GM19043 (cell line): ENCODE data around the gene KRTAP9-4.
"Not testable (repeated sequence)": the region's sequence is repeated elsewhere in the genome, so short reads cannot be mapped to it uniquely, and the experiment has no call there.

ENCODE experiments used
- ATAC-seq: cut with Tn5 transposase; IDR thresholded peaks from one replicate; pipeline ENCODE4 v1.9.1; 2021; ENCODE audit warnings: low read depth; ENCODE audit not compliant: unreplicated experiment

The KRTAP9-4 gene

DNA sequence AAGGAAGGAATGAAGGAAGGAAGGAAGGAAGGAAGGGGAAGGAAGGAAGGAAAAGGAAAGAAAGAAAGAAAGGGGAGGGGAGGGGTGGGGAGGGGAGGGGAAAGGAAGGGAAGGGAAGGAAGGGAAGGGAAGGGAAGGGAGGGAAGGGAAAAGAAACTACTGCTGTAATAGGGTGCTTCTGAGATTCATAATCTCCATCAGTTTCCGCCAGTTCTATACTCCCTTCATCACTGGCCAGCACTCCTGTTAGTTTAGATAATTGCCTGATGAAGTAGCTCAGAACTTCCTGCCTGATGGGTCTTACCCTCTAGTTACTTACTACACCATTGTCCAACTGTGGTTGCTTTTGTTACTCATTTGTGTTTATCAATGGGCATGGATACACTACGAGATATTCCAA is 13.7 kb downstream of the KRTAP9-4 start:
- ATAC-seq: no peak

DNA sequence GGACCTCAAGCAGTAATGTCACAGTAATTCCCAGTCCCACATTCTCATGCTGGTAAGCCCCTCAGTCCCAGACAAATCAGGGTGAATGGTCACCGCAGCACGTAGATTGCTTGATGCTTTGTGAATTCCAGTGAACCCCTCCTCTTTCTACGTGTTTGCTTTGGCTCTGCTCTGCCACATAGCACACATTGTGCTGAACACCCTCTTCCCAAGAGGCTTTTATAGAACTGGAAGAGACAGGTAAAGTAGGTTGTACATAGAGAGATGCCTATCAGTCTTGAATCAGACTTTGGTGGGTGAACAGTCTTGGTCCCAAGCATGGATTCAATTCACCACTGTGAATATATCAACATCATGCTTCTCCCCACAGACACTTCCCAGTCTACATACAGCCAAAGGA is 15.1 kb downstream of the KRTAP9-4 start:
- ATAC-seq: no peak

DNA sequence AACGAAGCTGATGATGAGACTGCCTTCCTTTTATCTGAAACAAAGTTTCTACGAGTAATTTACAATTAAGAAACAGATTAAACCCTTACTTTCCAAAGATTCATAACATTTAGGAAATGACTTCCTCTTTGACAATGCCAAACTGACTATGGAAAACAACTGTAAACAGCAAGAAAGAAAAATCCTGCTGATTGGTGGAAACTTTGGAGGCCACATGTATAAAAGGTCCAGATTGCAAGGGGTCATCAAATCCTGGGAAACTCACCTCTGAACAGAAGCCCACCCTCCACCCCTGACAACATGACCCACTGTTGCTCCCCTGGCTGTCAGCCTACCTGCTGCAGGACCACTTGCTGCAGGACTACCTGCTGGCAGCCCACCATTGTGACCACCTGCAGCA is 15.6 kb downstream of the KRTAP9-4 start, which contains the start of gene KRTAP9-6:
Gene KRTAP9-6 (plus strand): TSS at position 301 of the 400 bp plus-strand sequence. CDS start 0 bp downstream, at position 301.
- ATAC-seq: no peak

DNA sequence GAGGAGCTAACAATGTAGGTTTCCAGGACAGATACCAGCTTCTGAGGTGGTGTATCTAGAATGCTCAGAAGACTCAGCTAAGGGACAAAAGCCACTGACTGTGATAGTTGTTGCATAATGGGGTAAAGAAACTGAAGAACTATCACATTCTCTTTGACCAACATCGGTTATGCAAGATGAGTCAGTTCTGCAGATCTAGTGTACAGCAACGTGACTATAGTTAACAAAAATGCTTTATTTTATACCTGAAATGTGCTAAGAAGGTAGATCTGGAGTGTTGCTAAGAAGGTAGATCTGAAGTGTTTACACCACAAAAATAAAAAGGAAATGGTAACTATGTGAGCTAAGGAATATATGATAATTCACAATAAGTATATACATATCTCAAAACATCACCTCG is 18.2 kb downstream of the KRTAP9-4 start:
- no peak for ATAC-seq

DNA sequence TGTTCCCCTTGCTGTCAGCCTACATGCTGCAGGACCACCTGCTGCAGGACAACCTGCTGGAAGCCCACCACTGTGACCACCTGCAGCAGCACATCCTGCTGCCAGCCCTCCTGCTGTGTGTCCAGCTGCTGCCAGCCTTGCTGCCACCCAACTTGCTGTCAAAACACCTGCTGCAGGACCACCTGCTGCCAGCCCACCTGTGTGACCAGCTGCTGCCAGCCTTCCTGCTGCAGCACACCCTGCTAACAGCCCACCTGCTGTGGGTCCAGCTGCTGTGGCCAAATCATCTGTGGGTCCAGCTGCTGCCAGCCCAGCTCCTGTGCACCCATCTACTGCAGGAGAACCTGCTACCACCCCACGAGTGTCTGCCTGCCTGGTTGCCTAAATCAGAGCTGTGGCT is 21.8 kb downstream of the KRTAP9-4 start:
- ATAC-seq: not testable (repeated sequence)

DNA sequence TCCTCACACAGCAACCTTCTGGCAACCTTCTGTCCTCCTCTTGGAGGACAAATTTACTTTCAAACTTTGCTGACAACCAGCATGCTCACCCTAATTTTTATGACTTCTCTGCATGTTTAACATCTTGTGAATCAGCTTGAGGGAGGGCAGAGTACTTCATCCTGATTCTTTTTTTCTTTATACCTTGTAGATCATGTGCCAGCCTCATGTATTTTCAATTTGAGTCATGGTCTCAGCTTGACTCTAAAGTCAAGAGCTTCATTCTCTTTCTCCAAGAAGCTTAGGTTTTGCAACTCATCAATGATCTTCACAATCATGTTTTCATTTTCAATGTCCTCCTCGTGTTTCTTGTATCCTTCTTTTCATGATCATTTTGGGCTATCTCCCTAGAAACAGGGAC is 22.4 kb downstream of the KRTAP9-4 start:
- ATAC-seq: no peak

DNA sequence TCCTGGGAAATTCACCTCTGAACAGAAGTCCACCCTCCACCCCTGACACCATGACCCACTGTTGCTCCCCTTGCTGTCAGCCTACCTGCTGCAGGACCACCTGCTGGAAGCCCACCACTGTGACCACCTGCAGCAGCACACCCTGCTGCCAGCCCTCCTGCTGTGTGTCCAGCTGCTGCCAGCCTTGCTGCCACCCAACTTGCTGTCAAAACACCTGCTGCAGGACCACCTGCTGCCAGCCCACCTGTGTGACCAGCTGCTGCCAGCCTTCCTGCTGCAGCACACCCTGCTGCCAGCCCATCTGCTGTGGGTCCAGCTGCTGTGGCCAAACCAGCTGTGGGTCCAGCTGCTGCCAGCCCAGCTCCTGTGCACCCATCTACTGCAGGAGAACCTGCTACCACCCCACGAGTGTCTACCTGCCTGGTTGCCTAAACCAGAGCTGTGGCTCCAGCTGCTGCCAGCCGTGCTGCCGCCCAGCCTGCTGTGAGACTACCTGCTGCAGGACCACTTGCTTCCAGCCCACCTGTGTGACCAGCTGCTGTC is 26.2 kb downstream of the KRTAP9-4 start, which contains the start of gene KRTAP9-7:
Gene KRTAP9-7 (plus strand): TSS at position 51 of the 543 bp plus-strand sequence. CDS start 0 bp downstream, at position 51.
- ATAC-seq: not testable (repeated sequence)

DNA sequence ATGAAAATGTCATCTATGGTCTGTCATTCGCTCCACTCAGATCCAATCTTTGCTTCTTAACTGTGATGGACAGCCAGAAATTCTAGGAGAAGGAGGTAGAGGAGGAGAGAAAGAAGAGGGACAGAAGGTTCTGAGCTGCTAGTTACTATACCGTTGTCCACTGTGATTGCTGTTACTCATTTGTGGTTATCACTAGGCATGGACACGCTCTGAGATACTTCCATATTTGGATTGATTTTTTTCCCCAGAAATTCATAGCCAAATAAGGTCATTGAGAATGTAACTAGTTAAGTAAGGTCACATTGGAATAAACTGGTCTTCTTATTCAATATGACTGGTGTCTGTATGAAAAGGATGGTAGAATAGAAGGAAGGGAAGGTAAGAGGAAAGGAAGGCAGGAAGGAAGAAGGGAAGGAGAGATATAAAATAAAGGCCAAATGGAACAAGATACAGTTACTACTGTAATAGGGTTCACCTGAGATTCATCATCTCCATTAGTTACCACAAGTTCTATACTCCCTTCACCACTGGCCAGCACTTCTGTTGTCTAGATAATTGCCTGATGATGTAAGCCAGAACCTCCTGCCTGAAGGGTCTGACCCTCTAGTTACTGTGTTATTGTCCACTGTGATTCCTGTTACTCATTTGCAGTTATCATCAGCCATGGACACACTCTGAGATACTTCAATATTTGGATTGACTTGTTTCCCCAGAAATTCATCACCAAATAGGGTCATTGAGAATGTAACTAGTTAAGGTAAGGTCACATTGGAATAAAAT is 28.9 kb downstream of the KRTAP9-4 start:
- no peak for ATAC-seq

DNA sequence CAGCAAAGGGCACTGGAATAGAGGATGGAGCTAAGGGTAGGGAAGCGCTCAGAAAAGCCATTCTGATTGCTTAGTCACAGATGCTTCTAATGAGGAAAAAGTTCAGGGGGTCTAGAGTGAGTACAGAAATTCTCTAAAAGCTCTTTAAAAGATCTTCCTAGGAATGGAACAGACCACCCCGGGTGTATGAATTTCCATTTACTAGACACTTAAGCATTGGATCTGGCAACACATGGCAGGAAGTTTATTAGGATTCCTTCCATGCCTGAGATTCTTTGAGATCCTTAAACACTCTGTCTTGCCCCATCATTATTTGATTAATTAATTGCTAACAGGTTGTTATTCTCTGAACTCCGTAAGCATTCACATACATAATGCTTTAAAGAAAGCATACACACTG is 34.6 kb downstream of the KRTAP9-4 start:
- ATAC-seq: no peak

DNA sequence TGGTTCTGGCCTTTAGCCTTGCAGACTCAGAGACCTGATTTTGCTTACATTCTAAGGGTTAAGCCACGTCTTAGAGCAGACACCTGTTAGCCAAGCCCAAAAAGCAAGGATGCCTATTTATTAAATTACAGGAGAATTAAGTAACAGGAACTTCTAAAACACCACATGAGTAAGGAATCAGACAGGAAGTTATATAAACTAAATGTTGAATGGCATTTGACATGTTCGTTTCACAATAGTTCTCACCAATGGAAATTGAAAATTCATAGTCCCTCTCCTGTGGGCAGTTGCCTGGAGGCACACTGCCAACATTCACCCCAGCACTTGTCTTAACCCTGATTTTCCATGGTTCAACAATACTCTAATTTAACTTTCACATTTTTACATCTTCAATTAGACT is 35.1 kb downstream of the KRTAP9-4 start:
- ATAC-seq: no peak

DNA sequence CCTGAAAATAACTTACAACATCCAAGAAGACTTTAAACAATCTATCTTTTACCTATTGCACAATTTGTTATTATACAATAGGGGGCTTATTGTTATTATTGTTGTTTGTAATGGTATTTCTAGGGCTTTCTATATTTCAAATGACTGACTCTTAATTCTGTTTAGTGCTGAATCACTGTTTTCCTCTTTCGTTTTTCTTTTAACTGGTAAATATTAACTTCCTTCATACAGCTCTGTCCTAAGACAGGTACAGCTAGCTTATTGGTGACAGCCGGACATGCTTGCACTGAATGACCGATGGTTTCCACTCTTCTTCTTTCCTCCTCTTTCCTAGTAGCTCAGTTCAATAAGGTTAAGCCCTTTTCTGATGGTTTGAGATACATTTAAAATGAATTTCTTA is 37.6 kb downstream of the KRTAP9-4 start:
- no peak for ATAC-seq

DNA sequence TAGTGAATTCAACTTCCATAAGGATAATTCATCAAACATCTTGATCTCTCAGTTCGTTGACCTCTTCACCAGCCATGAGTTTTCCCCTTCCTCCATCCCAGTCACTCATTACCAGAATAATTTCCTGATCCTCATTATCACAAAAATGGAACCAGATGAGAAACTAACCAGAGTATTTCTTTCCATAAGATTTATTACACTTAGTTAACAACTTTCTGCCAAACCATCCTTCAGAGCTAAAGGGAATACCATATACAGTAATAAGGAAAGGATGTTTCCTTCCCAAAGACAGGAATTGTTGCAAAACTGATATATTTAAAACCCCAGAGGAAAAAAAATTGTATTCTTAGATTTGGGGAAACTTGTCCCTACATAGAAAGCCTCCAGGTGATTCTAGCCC is 44.5 kb downstream of the KRTAP9-4 start:
- ATAC-seq: no peak

DNA sequence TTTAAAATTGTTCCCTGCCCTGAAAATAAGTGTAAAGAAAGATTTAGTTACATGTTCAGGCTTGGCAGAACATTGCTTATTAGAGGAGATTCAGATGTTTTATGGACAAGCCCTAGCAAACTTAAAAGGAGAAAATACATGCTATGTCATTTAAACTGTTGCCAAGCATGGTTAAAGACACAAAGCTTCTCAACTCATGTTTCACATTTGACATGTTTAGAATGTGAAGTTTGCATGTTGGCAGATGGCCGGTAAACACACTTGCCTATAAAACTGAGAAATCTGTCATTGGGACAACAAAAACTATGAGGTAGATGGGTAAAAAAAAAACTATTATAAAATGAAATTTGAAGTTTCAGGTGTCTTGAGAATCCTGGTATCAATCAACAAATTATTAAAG is 47.4 kb downstream of the KRTAP9-4 start:
- no peak for ATAC-seq

DNA sequence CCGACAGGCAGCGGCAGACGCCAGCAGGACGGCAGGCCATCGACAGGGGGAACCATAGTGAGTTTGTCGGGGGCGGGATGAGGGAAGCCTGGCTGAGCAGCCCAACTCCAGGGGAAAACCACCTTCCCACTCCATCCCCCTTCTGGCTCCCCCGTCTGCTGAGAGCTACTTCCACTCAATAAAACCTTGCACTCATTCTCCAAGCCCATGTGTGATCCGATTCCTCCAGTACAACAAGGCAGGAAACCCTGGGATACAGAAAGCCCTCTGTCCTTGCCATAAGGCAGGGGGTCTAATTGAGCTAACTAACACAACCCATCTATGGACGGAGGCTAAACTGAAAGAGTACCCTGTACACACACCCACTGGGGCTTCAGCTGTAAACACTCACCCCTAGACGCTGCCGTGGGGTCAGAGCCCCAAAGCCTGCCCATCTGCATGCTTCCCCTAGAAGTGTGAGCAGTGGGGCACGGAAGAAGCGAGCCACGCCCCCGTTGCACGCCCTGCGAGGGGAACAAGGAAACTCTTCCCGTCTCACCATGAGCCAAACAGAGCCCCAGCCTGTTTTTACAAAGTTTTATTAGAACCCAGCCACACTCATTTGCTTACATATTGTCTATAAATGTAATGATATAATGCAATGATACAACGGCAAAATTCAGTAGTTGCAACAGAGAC is 49.1 kb downstream of the KRTAP9-4 start:
- ATAC-seq: no peak
